ENCODE results near the gene PLA2G15. TPM values are rescaled to one million over a fixed set of nuclear protein-coding genes. Genes with fewer than 3 reads are reported as not detected.

PLA2G15 gene
- total RNA-seq, 1 donor from 2014 or later, result 13.6 TPM

DNA sequence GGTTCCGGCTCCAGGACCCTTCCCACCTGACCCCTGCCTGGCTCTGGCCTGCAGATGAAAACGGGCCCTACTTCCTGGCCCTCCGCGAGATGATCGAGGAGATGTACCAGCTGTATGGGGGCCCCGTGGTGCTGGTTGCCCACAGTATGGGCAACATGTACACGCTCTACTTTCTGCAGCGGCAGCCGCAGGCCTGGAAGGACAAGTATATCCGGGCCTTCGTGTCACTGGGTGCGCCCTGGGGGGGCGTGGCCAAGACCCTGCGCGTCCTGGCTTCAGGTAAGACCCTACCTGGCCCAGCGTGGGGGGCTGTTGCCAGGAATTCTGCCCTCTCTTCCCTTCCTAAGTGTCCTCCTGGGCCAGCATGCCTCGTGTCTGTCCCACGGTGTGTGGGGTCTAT is 10.5 kb downstream of the PLA2G15 start:
- DNase-seq (ENCODE audit: low read depth, low spot score), result no peak
- no peaks in the 10 kb centered on the region for H3K36me3 Mint-ChIP-seq (ENCODE audit: low read depth)
- H3K9me3 Mint-ChIP-seq, result no peaks in the 10 kb centered on the region
- H3K4me3 Mint-ChIP-seq, result no peak overlapping the region
- no peaks in the 10 kb centered on the region for H3K27me3 Mint-ChIP-seq (ENCODE audit: low read depth)
- H3K27ac Mint-ChIP-seq (ENCODE audit: unreplicated experiment), result no peak overlapping the region
- TF ChIP-seq, protein P1, sequence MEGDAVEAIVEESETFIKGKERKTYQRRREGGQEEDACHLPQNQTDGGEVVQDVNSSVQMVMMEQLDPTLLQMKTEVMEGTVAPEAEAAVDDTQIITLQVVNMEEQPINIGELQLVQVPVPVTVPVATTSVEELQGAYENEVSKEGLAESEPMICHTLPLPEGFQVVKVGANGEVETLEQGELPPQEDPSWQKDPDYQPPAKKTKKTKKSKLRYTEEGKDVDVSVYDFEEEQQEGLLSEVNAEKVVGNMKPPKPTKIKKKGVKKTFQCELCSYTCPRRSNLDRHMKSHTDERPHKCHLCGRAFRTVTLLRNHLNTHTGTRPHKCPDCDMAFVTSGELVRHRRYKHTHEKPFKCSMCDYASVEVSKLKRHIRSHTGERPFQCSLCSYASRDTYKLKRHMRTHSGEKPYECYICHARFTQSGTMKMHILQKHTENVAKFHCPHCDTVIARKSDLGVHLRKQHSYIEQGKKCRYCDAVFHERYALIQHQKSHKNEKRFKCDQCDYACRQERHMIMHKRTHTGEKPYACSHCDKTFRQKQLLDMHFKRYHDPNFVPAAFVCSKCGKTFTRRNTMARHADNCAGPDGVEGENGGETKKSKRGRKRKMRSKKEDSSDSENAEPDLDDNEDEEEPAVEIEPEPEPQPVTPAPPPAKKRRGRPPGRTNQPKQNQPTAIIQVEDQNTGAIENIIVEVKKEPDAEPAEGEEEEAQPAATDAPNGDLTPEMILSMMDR (conservative IDR thresholded peaks at IDR 0.05), result no peak
- no peaks in the 10 kb centered on the region for H3K4me1 Mint-ChIP-seq

- Mint-ChIP-seq H3K9me3 (no peaks in the 10 kb centered on the region), H3K36me3 (ENCODE audit: low read depth) (no peaks in the 10 kb centered on the region), H3K27me3 (ENCODE audit: low read depth) (no peaks in the 10 kb centered on the region), H3K4me3 (no peak overlapping the region), H3K27ac (ENCODE audit: unreplicated experiment) (peak overlapping the region; percentile 19), H3K4me1 (no peaks in the 10 kb centered on the region)
- TF ChIP-seq, protein P1 (conservative IDR thresholded peaks at IDR 0.05), result no peak
- no peak for DNase-seq (ENCODE audit: low read depth, low spot score)
These were observed 12.2 kb downstream of the PLA2G15 start for GRCh38 chr16:68257251-68257905.

DNA sequence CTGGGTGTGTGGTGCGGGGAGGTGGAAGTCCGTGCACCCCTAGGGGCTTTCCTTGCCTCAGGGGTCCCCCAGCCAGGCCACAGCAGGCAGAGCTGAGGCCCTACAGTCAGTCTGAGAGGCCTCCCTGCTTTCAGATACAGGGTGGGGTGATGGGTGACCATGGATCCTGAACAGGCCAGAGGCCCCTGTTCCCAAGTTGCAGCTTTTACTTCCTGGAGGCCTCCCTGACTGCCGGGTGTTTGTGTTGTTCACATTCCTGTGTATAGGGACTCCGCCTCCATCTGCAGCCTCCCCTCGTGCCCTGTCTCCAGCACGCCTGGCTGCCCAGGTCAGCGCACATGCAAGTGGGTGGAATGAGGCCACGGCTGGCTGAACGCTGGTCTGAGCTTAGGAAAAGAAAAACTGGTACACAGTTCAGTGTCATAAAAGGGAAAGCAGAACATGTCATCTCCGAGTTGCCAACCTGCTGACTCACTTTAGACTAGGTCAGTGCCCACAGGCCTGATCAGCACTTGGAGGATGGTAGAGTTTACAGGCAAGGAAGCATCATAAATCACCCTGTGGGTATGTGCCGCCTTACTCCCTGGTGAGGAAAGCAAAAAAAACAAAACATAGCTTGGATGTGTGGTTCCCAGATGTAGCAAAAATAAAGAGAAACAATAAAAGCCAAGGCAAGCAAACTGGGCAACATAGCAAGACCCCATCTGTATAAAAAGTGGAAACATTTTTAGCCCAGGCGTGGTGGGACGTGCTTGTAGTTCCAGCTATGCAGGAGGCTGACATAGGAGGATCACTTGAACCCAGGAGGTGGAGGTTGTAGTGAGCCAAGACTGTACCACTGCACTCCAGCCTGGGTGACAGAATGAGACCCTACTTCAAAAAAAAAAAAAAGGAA is 13.0 kb downstream of the PLA2G15 start:
- no peaks in the 10 kb centered on the region for H3K9me3 Mint-ChIP-seq
- TF ChIP-seq, protein P1 (conservative IDR thresholded peaks at IDR 0.05), result no peak
- peak overlapping the region; percentile 54 for H3K4me3 Mint-ChIP-seq
- no peaks in the 10 kb centered on the region for H3K27me3 Mint-ChIP-seq (ENCODE audit: low read depth)
- no peak for DNase-seq (ENCODE audit: low read depth, low spot score)
- peak overlapping the region; percentile 19 for H3K27ac Mint-ChIP-seq (ENCODE audit: unreplicated experiment)
- no peaks in the 10 kb centered on the region for H3K36me3 Mint-ChIP-seq (ENCODE audit: low read depth)
- H3K4me1 Mint-ChIP-seq, result peaks cover 2% of the 10 kb centered on the region

DNA sequence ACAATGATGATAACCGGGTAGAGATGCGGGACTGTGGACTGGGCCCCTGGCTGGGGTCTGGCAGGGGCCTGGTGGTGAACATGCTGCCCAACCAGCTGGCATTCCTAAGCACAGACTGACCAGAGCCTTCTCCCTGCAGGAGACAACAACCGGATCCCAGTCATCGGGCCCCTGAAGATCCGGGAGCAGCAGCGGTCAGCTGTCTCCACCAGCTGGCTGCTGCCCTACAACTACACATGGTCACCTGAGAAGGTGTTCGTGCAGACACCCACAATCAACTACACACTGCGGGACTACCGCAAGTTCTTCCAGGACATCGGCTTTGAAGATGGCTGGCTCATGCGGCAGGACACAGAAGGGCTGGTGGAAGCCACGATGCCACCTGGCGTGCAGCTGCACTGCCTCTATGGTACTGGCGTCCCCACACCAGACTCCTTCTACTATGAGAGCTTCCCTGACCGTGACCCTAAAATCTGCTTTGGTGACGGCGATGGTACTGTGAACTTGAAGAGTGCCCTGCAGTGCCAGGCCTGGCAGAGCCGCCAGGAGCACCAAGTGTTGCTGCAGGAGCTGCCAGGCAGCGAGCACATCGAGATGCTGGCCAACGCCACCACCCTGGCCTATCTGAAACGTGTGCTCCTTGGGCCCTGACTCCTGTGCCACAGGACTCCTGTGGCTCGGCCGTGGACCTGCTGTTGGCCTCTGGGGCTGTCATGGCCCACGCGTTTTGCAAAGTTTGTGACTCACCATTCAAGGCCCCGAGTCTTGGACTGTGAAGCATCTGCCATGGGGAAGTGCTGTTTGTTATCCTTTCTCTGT is 14.0 kb downstream of the PLA2G15 start:
- TF ChIP-seq, protein P1 (conservative IDR thresholded peaks at IDR 0.05), result no peak
- Mint-ChIP-seq H3K9me3 (no peaks in the 10 kb centered on the region), H3K4me1 (peaks cover 7% of the 10 kb centered on the region), H3K27me3 (ENCODE audit: low read depth) (no peaks in the 10 kb centered on the region), H3K36me3 (ENCODE audit: low read depth) (no peaks in the 10 kb centered on the region), H3K27ac (ENCODE audit: unreplicated experiment) (no peak overlapping the region), H3K4me3 (no peak overlapping the region)
- DNase-seq (ENCODE audit: low read depth, low spot score), result no peak

DNA sequence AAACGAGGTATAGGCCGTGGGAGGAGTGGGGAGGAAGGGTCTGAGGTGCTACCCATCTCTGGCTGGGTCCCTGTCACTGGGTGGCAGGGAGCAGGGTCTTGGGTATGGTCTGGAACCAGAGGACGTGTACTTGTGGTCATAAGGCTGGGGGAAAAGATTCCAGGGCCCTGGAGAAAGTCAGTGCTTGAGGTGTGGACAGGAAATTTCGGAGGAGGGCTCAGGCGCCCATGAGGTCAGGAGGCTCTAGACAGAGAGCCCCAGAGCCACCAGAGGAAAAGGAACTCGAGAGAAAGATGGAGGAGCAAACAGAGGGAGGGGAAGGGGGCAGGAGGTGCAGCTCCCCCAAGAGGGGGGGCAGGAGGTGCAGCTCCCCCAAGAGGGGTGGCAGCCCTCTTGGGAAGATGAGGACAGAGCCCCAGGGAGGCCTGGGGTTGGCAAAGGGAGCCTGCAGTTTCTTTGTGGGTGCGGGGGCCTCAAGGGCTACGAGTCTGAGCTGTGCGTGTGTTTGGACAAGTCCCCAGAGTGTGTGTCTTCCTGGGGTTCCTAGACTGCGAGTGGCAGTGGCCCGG is 18.5 kb downstream of the PLA2G15 start:
- H3K9me3 Mint-ChIP-seq, result no peaks in the 10 kb centered on the region
- H3K4me3 Mint-ChIP-seq, result peak overlapping the region; percentile 92
- H3K27ac Mint-ChIP-seq (ENCODE audit: unreplicated experiment), result peak overlapping the region; percentile 92

More for the DNA sequence above, 18.5 kb downstream of the PLA2G15 start:
- no peaks in the 10 kb centered on the region for H3K27me3 Mint-ChIP-seq (ENCODE audit: low read depth)
- H3K36me3 Mint-ChIP-seq (ENCODE audit: low read depth), result no peaks in the 10 kb centered on the region
- TF ChIP-seq, protein P1 (conservative IDR thresholded peaks at IDR 0.05), result no peak
- peaks cover 26% of the 10 kb centered on the region for H3K4me1 Mint-ChIP-seq
- DNase-seq (ENCODE audit: low read depth, low spot score), result no peak

Measured in neural crest cell (in vitro differentiated cells).